HCT116 (cell line): ENCODE results near the gene CFAP46. TPM values are rescaled to one million over a fixed set of nuclear protein-coding genes. Genes with fewer than 3 reads are reported as not detected.

Source experiments
- ATAC-seq: fragments of 200-7000 bp; cut with Tn5 transposase; 2 replicates; pipeline ENCODE4 v1.9.1; 2020; ENCODE audit warnings: mild to moderate bottlenecking, moderate library complexity
- BruUV-seq: library from RNA; stranded (reverse); fragments of 400-500 nt; replicated peaks from 2 replicates; lab custom pipeline; 2021; lab: Mats Ljungman, UMichigan
- CTCF ChIA-PET: fragments of 300-600 bp; sonication (Branson Sonifier 250); formaldehyde crosslinking; loops from one replicate; lab custom pipeline; 2021; ENCODE audit warnings: antibody characterized with exemption; lab: Charles Lee
- POLR2A ChIA-PET: fragments of 300-600, 350-600 bp; sonication (Branson Sonifier 250); formaldehyde crosslinking; loops from one replicate; lab custom pipeline; 2021; ENCODE audit warnings: antibody characterized with exemption; lab: Charles Lee
- RAD21 ChIA-PET, 2 experiments: fragments of 300-600 bp; sonication (Branson Sonifier 250); formaldehyde crosslinking; loops; one replicate each; lab custom pipeline; 2023; ENCODE audit warnings: low total read pairs in 2 of 2; ENCODE audit not compliant: uncharacterized antibody in 2 of 2, unreplicated experiment in 2 of 2, low non-redundant PET in 1 of 2; lab: Charles Lee
- DNase-seq: peaks from one replicate; pipeline ENCODE4 v3.0.0-alpha.2; 2010; ENCODE audit warnings: low read depth, low spot score
- H2AFZ ChIP-seq: fragments of 200-600 bp; shearing (Covaris generic), sonication (generic); 2 replicates; pipeline ENCODE4 v1.6.1; 2017; ENCODE audit warnings: low read depth, mixed run types, mixed read lengths, antibody characterized with exemption, low read length; ENCODE audit not compliant: poor library complexity, severe bottlenecking
- H3K27ac ChIP-seq: 2 replicates; pipeline ENCODE4 v1.5.1; 2012; ENCODE audit warnings: low read depth, low read length
- H3K27me3 ChIP-seq: fragments of 200-600 bp; sonication (generic); 2 replicates; pipeline ENCODE4 v1.6.1; 2016; ENCODE audit warnings: mixed run types, low read length, mixed read lengths; ENCODE audit not compliant: insufficient read depth
- H3K36me3 ChIP-seq, 2 experiments: fragments of 200-500 bp in 1 of 2; fragments of 200-600 bp in 1 of 2; sonication (Bioruptor generic) in 1 of 2; sonication (generic) in 1 of 2; 2 replicates each; pipeline versions ENCODE4 v1.5.1 to v1.6.1; 2014 to 2016; ENCODE audit warnings: low read length in 2 of 2, inconsistent platforms in 1 of 2, mixed read lengths in 1 of 2, mixed run types in 1 of 2; ENCODE audit not compliant: insufficient read depth in 2 of 2, control insufficient read depth in 1 of 2
- H3K4me1 ChIP-seq, 2 experiments: fragments of 200-600 bp in 1 of 2; sonication (generic) in 1 of 2; 2 replicates each; pipeline versions ENCODE4 v1.5.1 to v1.6.1; 2012 to 2017; ENCODE audit warnings: low read length in 2 of 2, inconsistent platforms in 1 of 2, mild to moderate bottlenecking in 1 of 2, mixed read lengths in 1 of 2, mixed run types in 1 of 2, moderate library complexity in 1 of 2; ENCODE audit not compliant: insufficient read depth in 2 of 2, control insufficient read depth in 1 of 2
- H3K4me2 ChIP-seq: fragments of 200-600 bp; sonication (generic); 2 replicates; pipeline ENCODE4 v1.6.1; 2017; ENCODE audit warnings: mixed run types, low read length, mixed read lengths
- H3K4me3 ChIP-seq, 2 experiments: fragments of 200-600 bp in 1 of 2; sonication (generic) in 1 of 2; replicated peaks in 1 of 2; 2 replicates each; pipeline ENCODE4 v1.5.1; 2011 to 2016; ENCODE audit warnings: low read length in 2 of 2, control low read depth in 1 of 2, low read depth in 1 of 2, mild to moderate bottlenecking in 1 of 2, mixed read lengths in 1 of 2, mixed run types in 1 of 2
- H3K79me2 ChIP-seq: fragments of 200-600 bp; sonication (generic); 2 replicates; pipeline ENCODE4 v1.6.1; 2017; ENCODE audit warnings: mild to moderate bottlenecking, mixed run types, low read length, moderate library complexity, mixed read lengths; ENCODE audit not compliant: insufficient read depth
- H3K9ac ChIP-seq: fragments of 200-600 bp; sonication (generic); 2 replicates; pipeline ENCODE4 v1.6.1; 2016; ENCODE audit warnings: low read length, mixed read lengths
- H3K9me2 ChIP-seq: fragments of 200-600 bp; sonication (generic), shearing (Covaris generic); 2 replicates; pipeline ENCODE4 v1.6.1; 2017; ENCODE audit warnings: mixed run types, mild to moderate bottlenecking, moderate library complexity; ENCODE audit not compliant: insufficient read depth
- H3K9me3 ChIP-seq, 2 experiments: fragments of 200-500 bp in 1 of 2; fragments of 200-600 bp in 1 of 2; sonication (Bioruptor generic) in 1 of 2; sonication (generic) in 1 of 2; 2 replicates each; pipeline ENCODE4 v1.6.1; 2014 to 2017; ENCODE audit warnings: low read length in 2 of 2, mixed read lengths in 2 of 2, inconsistent platforms in 1 of 2, low read depth in 1 of 2, mild to moderate bottlenecking in 1 of 2, mixed run types in 1 of 2, moderate library complexity in 1 of 2; ENCODE audit not compliant: control insufficient read depth in 1 of 2, insufficient read depth in 1 of 2
- H4K20me1 ChIP-seq: fragments of 200-600 bp; sonication (generic), shearing (Covaris generic); 2 replicates; pipeline ENCODE4 v1.6.1; 2017; ENCODE audit warnings: mixed run types, mild to moderate bottlenecking, moderate library complexity; ENCODE audit not compliant: insufficient read depth
- CBX3 ChIP-seq: IDR thresholded peaks from 2 replicates; pipeline ENCODE4 v1.6.1; 2012; ENCODE audit warnings: low read depth
- CEBPB ChIP-seq: IDR thresholded peaks from 2 replicates; pipeline ENCODE4 v1.6.1; 2012; ENCODE audit warnings: low read depth
- CTCF ChIP-seq, 3 experiments: fragments of 200-600 bp in 1 of 3; sonication (generic) in 1 of 3; IDR thresholded peaks in 2 of 3; conservative IDR thresholded peaks in 1 of 3; 2 replicates each; pipeline ENCODE4 v1.5.1; 2012 to 2017; ENCODE audit warnings: low read depth in 2 of 3, low read length in 2 of 3, antibody characterized with exemption in 1 of 3, borderline replicate concordance in 1 of 3, control low read depth in 1 of 3, mild to moderate bottlenecking in 1 of 3, mixed read lengths in 1 of 3, mixed run types in 1 of 3, moderate library complexity in 1 of 3; ENCODE audit not compliant: insufficient read depth in 1 of 3
- EZH2 ChIP-seq: fragments of 200-600 bp; sonication (generic); IDR thresholded peaks from 2 replicates; pipeline ENCODE4 v1.6.1; 2017; ENCODE audit warnings: antibody characterized with exemption, mixed run types
- EZH2phosphoT487 ChIP-seq: fragments of 200-600 bp; IDR thresholded peaks from 2 replicates; pipeline ENCODE4 v1.6.1; 2018; ENCODE audit warnings: antibody characterized with exemption, borderline replicate concordance
- JUND ChIP-seq: IDR thresholded peaks from 2 replicates; pipeline ENCODE4 v1.6.1; 2012
- POLR2A ChIP-seq: IDR thresholded peaks from 2 replicates; pipeline ENCODE4 v1.7.0; 2011; ENCODE audit warnings: borderline replicate concordance; ENCODE audit not compliant: insufficient read depth, insufficient read length; ENCODE audit errors: extremely low read depth
- SIN3A ChIP-seq: IDR thresholded peaks from 2 replicates; pipeline ENCODE4 v1.6.1; 2012; ENCODE audit warnings: low read depth
- SP1 ChIP-seq: IDR thresholded peaks from 2 replicates; pipeline ENCODE4 v1.6.1; 2012; ENCODE audit warnings: low read depth
- SRF ChIP-seq: IDR thresholded peaks from 2 replicates; pipeline ENCODE4 v1.6.1; 2012; ENCODE audit warnings: low read depth
- YY1 ChIP-seq: IDR thresholded peaks from 2 replicates; pipeline ENCODE4 v1.6.1; 2011; ENCODE audit warnings: low read length, low read depth, moderate library complexity, mild to moderate bottlenecking; ENCODE audit not compliant: insufficient replicate concordance; ENCODE audit errors: extremely low read depth
- ZNF274 ChIP-seq: fragments of 200-500 bp; sonication (Bioruptor generic); IDR thresholded peaks from 2 replicates; pipeline ENCODE4 v1.6.1; 2014; ENCODE audit warnings: mild to moderate bottlenecking, low read depth, low read length, inconsistent platforms
- intact Hi-C: fragments of 100-400 bp; cut with micrococcal nuclease; formaldehyde crosslinking; loops from 2 replicates; pipeline ENCODE4 v1.10.0; 2022
- total RNA-seq: library from RNA; stranded (reverse); gene quantifications from one replicate; pipeline ENCODE4 v1.2.1, GENCODE V29; 2021; ENCODE audit not compliant: unreplicated experiment

The CFAP46 gene
- total RNA-seq, 1 experiment from 2014 or later = 1.4 TPM

GRCh38 chr10:132899751-132900065 lies 42.7 kb downstream of the CFAP46 start:
- no peaks in the 10 kb centered on the region for H3K79me2 ChIP-seq
- H3K27me3 ChIP-seq = 0 out of 2 replicates have a peak, but pooled peaks cover 1% of the 10 kb centered on the region
- H3K9ac ChIP-seq = no peak overlapping the region
- no peaks in the 10 kb centered on the region; a peak in 1 of 4 replicates for H3K36me3 ChIP-seq
- H2AFZ ChIP-seq = no peak overlapping the region
- no peaks in the 10 kb centered on the region for H3K9me2 ChIP-seq
- ATAC-seq = no peak
- no TSS peak for BruUV-seq
- intact Hi-C loops = loop anchor here (10.0 kb wide), 1 partner anchor 355 kb away; no protein-coding TSS in a partner anchor
- peaks cover 0 to 7% of the 10 kb centered on the region in 2 experiments; a peak in 1 of 4 replicates for H3K9me3 ChIP-seq
- H3K4me2 ChIP-seq = no peak overlapping the region
- no peak overlapping the region for H3K4me3 ChIP-seq
- no peak overlapping the region for H3K27ac ChIP-seq
- no peaks in the 10 kb centered on the region for H4K20me1 ChIP-seq
- RAD21 ChIA-PET = no interaction called here
- TF ChIP-seq SP1 (no peak), SIN3A (no peak), EZH2 (no peak), CEBPB (no peak), JUND (no peak), SRF (no peak), POLR2A (no peak), ZNF274 (no peak), CTCF (IDR thresholded peaks at IDR 0.05 in 2 of 3, conservative IDR thresholded peaks at IDR 0.05 in 1 of 3; ENCODE audit: borderline replicate concordance in 1 of 3, insufficient read depth in 1 of 3, low read depth in 2 of 3, low read length in 2 of 3) (no peak), CBX3 (no peak), YY1 (no peak), EZH2phosphoT487 (no peak)
- peaks cover 6 to 8% of the 10 kb centered on the region in 2 experiments; a peak in 3 of 4 replicates for H3K4me1 ChIP-seq
- DNase-seq = no peak
- POLR2A ChIA-PET = no interaction called here
- CTCF ChIA-PET = no interaction called here
